ENCODE measurements around the gene HOXB7.
A peak's percentile ranks its signal among the peaks of the same experiment; 100 is the strongest.

The HOXB7 gene

DNA sequence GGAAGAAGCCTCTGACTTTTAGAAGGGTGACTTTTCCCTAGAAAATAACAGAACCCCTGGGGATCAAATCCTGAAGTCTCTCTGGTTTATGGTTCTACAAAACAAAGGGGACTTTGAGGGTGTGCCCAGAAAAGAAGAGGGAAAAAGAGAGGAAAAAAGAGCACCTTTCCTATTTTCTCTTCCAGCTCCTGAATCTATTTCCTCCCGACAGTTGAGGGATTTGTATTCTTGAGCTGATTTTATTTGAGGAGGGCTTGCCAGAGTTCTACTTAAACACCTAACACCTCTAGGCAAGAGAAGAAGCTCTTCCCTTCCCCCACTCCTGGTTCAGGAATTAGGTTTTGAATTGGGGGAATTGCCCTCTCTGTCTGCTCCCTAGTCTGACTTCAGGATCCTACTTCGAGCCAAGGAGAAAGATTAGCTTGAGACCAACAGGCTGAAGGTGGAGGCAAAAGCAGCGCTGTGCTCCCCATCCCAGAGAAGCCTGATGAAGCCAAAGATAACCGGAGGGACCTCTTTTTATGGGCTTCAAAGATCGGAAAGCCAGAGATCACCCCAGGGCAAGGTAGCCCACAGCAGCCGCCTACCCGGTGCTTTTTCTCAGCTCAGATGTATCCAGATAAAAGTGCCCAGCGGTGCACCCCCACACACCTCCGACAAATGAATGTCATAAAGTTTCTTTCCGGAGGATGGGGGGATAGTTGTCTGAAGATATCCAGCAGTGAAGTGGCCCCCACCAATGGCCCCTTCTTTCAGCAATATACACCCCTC lies 21.6 kb downstream of the HOXB7 start:
- H3K27ac ChIP-seq: peak overlapping the region in 6 of 21 experiments; percentile 42 to 94 (median 82)
- H3K4me3 ChIP-seq: peak overlapping the region in 1 of 7 experiments; percentile 13

DNA sequence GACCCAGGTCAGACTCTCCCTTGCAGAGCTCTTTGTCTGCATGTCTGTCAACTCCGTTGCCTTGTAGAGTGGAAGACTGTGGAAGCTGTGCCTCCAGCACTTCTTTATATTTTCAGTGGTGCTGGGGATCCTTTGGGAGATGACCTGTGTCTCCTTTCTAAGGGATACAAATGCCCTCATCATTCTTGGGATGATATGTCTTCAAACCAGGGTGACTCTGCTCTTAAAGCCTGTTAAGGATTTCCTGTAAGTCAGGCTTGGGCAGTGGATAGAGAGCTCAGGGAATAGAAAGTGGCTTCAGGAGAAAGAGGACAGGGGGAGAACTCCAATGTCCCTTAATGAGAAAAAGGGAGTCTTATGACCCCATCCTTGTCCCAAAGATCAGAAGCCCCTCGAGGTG lies 22.3 kb downstream of the HOXB7 start:
- H3K4me3 ChIP-seq: no peak overlapping the region

DNA sequence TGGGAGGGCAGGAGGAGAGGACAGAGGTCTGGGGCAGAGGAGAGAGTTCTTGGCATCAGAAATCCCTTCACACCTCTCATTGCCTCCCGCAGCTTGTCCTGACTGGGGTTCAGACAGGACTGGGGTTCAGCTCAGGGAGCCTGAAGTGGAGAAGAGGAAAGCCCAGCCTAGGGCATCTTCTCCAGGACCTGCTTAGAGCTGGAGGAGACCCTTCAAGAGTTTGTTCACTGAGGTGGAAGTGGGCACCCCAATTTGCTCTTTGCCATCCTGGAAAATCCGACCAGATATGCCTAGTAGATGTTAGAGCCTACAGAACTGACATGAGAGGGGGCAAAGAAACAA lies 22.8 kb downstream of the HOXB7 start:
- Histone ChIP-seq H3K27ac (peak overlapping the region in 7 of 21 experiments; percentile 1 to 94 (median 81)), H3K4me3 (peak overlapping the region in 1 of 7 experiments; percentile 9)

More for the DNA sequence above, 22.3 kb downstream of the HOXB7 start:
- H3K27ac ChIP-seq: peak overlapping the region in 5 of 21 experiments; percentile 72 to 94 (median 83)

DNA sequence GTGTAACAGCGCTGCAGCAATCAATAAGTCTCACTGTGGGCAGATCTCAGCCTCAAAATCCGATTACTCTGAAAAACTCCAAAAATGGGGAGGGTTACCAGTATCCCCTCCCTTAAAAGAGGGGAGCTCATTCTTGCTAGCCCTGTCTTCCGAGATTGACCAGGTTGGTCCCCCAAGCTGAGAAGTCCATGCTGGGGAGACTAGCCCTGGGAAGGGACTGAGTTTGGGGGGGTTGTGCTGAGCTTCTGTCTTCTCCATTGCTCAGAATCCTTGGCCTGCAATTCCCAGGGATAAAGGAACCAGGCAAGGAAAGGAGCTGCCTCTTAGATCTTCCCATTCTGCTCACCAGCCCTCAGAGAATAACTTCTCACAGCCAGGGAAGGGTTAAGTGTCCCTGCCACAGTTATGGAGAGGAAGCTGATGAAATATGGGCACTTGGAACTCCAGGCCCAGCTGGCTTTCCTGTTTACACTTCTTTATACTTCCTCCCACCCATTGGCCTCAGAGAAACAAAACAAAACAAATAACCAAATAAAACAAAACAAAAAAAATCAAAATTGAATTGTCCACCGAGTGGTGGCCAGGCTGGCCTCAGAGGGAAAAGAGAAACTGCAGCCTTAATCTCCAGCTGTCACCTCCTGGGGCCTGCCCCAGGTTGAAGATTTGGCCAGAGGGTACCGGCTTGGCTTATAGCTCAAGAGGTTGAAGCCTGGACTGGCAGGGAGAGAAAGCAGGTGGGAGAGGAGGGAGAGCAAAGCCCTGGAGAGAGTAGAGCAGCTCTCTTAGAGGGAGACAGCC lies 23.3 kb downstream of the HOXB7 start:
- Histone ChIP-seq H3K4me3 (peak overlapping the region in 1 of 7 experiments; percentile 9), H3K27ac (peak overlapping the region in 8 of 21 experiments; percentile 1 to 94 (median 76))

DNA sequence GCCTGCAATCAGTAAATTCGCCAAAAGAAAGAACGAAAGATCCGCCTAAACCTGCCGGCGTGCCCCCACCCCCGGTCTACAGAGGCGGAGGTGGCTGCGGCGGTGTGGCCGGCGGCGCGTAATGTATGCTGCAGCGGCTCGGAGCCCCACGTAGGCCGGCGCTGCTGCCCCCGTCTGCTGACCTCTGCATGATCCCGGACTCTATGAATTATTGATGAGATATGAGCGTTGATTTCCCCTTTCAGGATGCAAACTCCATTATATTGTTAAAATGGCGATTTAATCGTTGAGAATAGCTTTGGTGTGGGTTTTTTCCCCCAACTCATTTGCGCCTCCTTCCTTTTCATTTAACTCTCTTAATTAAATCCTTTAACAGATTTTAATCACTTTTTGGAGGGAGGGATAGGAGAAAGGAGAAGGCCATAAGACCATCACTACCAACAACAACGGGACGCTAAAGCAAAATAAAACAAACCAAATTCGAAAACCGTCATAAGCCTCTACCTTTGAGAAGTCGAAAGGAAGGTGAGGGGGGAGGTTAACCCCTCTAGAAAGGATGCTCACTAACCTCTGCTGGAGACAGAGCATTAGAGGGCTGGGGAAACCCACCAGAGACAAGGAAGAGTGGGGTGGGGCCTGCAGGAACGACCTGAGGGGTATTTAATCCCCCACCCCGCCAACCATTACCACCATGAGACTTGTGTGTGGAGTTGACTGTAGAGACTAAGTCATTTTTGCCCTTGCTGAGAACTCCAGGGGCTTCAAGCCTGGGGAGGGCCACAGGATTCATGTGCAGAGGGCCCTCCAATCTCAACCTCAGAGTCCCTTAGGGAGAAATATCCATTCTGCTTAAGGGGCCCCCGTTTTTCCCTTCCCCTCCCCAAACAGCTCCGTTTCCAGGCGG lies 24.2 kb downstream of the HOXB7 start:
- H3K27ac ChIP-seq: peak overlapping the region in 10 of 21 experiments; percentile 1 to 94 (median 75)

GRCh38 chr17:48584223-48584741 lies 26.5 kb downstream of the HOXB7 start:
- Histone ChIP-seq H3K27ac (peak overlapping the region in 2 of 21 experiments; percentile 92 to 94), H3K4me3 (no peak overlapping the region)

More for the DNA sequence above, 24.2 kb downstream of the HOXB7 start:
- H3K4me3 ChIP-seq: peak overlapping the region; percentile 29 to 55 (median 49)

GRCh38 chr17:48583708-48584222 lies 27.1 kb downstream of the HOXB7 start:
- peak overlapping the region in 1 of 21 experiments; percentile 94 for H3K27ac ChIP-seq
- H3K4me3 ChIP-seq: no peak overlapping the region

- peak overlapping the region in 6 of 21 experiments; percentile 42 to 94 (median 90) for H3K27ac ChIP-seq
- no peak overlapping the region for H3K4me3 ChIP-seq
These were observed 28.1 kb downstream of the HOXB7 start for GRCh38 chr17:48582750-48583069.

GRCh38 chr17:48579760-48580554 lies 30.9 kb downstream of the HOXB7 start:
- peak overlapping the region in 6 of 21 experiments; percentile 85 to 94 (median 90) for H3K27ac ChIP-seq
- H3K4me3 ChIP-seq: no peak overlapping the region

DNA sequence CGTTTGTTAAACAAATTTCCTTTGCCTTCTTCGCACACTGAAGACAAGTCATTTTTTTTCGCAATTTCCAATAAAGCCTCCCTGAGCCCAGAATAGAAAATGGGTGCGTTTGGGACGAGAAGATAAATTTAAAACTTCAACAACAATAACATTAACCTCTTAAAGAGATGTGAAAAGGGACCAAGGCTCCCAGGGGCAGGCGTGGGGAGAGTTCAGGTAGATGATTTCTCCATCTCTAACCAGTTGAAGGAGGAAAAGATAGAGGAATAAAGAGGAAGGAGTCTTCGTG lies 31.4 kb downstream of the HOXB7 start:
- Histone ChIP-seq H3K4me3 (peak overlapping the region in 1 of 7 experiments; percentile 51), H3K27ac (peak overlapping the region in 6 of 21 experiments; percentile 20 to 94 (median 88))

DNA sequence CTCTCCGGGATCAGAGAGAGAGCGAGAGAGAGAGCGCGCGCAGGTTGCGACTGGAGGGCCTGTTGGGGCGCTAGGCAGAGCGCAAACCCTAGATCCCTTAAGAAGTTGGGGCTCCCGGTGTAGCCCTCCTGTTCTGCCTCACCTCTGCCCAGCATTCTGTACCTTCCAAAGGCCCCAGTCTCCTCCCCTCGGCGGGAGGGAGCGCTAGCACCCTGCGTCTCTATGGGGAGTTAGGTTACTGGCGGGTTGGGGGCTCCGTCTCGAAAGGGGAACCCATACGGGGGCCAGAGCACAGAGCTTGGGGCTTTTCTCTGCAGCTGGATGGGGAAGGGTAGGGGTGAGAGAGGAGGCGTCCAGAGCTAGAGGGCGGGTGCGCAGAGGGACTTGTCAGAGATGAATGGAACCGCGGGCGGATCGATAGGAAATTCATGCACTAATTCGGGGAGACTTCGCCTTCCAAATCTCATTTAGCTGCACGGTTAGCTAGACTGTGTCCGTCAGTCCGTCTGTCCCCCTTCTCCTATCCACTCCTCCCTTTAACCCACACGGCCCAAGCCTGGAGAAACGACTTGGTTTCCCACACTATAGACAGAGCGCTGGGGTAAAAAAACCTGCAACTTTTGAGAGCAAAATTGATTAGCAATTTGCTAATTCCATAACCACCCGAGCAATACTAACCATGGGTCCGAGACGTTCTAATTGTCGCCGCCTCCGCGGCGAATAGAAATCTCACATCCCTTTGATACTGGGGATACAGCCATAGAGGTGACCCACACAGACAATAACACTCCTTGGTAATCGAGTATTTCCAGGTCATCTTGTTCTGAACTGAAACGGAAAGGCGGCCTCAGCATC lies 32.0 kb downstream of the HOXB7 start:
- peak overlapping the region; percentile 35 to 51 (median 41) for H3K4me3 ChIP-seq
- H3K27ac ChIP-seq: peak overlapping the region in 20 of 21 experiments; percentile 23 to 94 (median 76)

DNA sequence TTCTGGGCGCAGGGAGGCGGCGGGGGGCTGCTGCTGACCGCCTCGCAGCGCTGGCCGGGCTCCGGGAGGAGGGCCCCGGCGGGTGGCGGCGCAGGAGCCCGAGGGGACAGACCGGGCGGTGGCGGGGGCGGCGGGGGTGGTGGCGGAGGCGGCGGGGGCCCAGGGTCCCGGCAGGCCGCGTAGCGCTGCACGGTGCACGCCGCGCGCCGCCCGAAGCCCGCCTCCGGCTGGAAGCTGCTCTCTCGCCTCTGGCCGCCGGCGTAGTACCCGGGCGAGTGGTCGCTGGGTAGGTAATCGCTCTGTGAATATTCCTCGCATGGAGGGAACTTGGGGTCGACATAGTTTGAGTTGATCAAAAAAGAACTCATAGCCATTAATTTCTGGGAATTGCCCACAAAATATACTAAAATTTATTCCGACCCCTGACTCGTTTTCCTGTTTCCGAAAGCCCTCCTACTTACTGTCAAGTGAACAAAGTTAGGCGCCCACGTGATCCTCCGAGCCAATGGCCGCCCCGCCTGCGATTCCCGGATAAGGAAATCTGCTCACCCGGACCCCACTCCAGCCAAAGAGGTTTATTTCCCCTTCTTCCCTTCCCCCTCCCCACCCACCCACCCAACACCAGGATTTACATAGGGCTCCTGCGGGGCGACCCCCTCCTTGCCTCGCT lies 32.7 kb downstream of the HOXB7 start, which contains the start of gene HOXB4:
Gene HOXB4 (minus strand): TSS at position 405 of the 670 bp plus-strand sequence. CDS start 31 bp downstream, at position 374.
- Histone ChIP-seq H3K27ac (peak within 1 kb of the TSS; percentile 23 to 94 (median 75)), H3K4me3 (peak within 1 kb of the TSS; percentile 35 to 51 (median 41))

GRCh38 chr17:48577330-48577945 lies 33.4 kb downstream of the HOXB7 start:
- H3K27ac ChIP-seq: peak overlapping the region in 16 of 21 experiments; percentile 36 to 94 (median 77)
- H3K4me3 ChIP-seq: peak overlapping the region; percentile 35 to 51 (median 41)

- peak overlapping the region in 11 of 21 experiments; percentile 6 to 94 (median 85) for H3K27ac ChIP-seq
- peak overlapping the region in 5 of 7 experiments; percentile 38 to 51 (median 49) for H3K4me3 ChIP-seq
These were observed 34.1 kb downstream of the HOXB7 start for GRCh38 chr17:48576479-48577309.

DNA sequence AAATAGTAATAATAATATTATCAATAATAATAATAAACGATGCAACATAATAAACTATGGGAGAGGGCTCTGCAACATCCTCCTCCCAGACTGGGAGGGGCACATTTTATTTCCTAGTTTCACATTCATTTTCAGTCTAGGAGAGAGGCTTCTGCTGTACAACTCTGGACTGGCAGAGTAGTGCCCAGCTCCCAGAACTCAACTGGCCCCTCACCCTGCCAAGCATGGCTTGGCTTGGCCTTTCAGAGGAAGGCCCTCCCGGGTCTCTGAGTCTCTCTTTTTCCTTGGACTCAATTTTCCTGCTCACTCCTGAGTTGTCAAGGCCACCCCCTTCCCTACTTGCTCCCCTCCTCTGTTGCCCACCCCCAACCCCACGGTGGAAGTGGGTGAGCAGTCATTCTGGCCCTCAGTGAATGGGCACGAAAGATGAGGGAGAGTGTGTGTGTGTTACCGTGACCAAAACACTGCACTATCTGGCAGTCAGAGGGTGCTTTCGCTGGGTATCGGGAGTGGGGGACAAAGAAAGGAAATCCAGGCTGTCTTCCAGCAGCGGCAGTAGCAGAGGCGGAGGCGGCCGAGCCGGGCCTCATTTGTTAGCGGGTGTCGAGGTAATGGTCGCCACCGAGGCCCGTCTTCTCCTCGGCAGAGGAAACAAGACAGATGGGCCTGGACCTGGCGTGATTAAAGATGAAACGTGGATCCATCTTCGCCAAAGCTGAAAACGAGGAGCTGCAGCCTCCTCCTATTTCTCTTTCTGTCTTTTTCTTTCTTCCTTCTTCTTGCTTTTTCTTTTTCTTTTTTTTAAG lies 34.9 kb downstream of the HOXB7 start:
- Histone ChIP-seq H3K4me3 (peak overlapping the region in 1 of 7 experiments; percentile 51), H3K27ac (peak overlapping the region in 7 of 21 experiments; percentile 21 to 94 (median 88))

Data from skin epidermis (tissue), 12 donors.